ENCODE data around the gene GPX4. TPM values are rescaled to one million over a fixed set of nuclear protein-coding genes. Genes with fewer than 3 reads are reported as not detected.

The GPX4 gene, protein sequence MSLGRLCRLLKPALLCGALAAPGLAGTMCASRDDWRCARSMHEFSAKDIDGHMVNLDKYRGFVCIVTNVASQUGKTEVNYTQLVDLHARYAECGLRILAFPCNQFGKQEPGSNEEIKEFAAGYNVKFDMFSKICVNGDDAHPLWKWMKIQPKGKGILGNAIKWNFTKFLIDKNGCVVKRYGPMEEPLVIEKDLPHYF
- total RNA-seq (1,000 to 10,000 TPM; 1,153 to 1,773 TPM), polyA plus RNA-seq (ENCODE audit: insufficient read depth, low read depth, low replicate concordance) (1,893 TPM)
- long read RNA-seq, donor 1, transcript GPX4-204 (6 exons, 536 nt) = minor isoform, 5 of 135 reads
- long read RNA-seq, donor 1, transcript GPX4-201 (7 exons, 919 nt) = major isoform, 88 of 135 reads
- long read RNA-seq, donor 1, partial matches to known transcripts = 5 of 135 reads
- long read RNA-seq, donor 1, other reads (novel, unspliced or antisense) = 37 of 135 reads
- long read RNA-seq, donor 2, transcript GPX4-201 (7 exons, 919 nt) = major isoform, 43 of 56 reads
- long read RNA-seq, donor 2, partial matches to known transcripts = 0 of 56 reads
- long read RNA-seq, donor 2, other reads (novel, unspliced or antisense) = 10 of 56 reads

DNA sequence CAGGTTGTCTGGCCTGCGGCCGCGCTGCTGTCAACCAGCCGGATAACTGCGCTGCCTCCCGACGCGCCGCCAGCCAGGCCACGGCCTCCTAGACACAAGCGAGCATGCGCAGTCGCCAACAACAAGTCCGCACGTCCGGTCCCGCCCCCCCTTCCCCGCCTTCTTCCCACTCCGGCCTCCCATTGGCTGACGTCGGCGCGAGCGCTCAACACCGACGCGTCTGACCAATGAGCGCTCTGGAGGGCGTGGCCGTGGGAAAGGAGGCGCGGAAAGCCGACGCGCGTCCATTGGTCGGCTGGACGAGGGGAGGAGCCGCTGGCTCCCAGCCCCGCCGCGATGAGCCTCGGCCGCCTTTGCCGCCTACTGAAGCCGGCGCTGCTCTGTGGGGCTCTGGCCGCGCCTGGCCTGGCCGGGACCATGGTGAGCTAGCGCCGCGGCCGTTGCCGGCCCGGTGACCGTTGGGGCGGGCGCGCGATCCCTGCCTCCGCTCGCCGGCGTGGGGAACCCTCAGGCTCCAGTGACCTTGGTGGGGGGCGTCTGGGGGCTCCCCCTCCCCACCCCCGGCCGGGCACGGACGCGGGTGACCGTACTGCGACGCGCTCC lies at the start of gene GPX4:
Gene GPX4 (plus strand): TSS at position 287 of the 603 bp plus-strand sequence. CDS start 50 bp downstream, at position 337.
- Histone ChIP-seq H3K9me3 (no peaks in the 10 kb centered on the region), H3K4me1 (peaks cover 46% of the 10 kb centered on the region), H3K27ac (peak within 1 kb of the TSS; percentile 97 to 99), H3K36me3 (ENCODE audit: low read depth, missing control alignments) (no peaks in the 10 kb centered on the region), H3K27me3 (no peaks in the 10 kb centered on the region), H3K4me3 (peak within 1 kb of the TSS; percentile 88 to 89)
- TF ChIP-seq, protein P1, sequence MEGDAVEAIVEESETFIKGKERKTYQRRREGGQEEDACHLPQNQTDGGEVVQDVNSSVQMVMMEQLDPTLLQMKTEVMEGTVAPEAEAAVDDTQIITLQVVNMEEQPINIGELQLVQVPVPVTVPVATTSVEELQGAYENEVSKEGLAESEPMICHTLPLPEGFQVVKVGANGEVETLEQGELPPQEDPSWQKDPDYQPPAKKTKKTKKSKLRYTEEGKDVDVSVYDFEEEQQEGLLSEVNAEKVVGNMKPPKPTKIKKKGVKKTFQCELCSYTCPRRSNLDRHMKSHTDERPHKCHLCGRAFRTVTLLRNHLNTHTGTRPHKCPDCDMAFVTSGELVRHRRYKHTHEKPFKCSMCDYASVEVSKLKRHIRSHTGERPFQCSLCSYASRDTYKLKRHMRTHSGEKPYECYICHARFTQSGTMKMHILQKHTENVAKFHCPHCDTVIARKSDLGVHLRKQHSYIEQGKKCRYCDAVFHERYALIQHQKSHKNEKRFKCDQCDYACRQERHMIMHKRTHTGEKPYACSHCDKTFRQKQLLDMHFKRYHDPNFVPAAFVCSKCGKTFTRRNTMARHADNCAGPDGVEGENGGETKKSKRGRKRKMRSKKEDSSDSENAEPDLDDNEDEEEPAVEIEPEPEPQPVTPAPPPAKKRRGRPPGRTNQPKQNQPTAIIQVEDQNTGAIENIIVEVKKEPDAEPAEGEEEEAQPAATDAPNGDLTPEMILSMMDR (IDR thresholded peaks at IDR 0.05) = no peak
- TF ChIP-seq POLR2A (IDR thresholded peaks at IDR 0.05) = no peak
- DNase-seq = peak; percentile 99
- WGBS, 2 donors = 1% methylated on average over 15 to 70 of the region's 75 CpGs
- intact Hi-C loops (cut with DNase I; ENCODE audit: low total_unique reads) = no loop called here

DNA sequence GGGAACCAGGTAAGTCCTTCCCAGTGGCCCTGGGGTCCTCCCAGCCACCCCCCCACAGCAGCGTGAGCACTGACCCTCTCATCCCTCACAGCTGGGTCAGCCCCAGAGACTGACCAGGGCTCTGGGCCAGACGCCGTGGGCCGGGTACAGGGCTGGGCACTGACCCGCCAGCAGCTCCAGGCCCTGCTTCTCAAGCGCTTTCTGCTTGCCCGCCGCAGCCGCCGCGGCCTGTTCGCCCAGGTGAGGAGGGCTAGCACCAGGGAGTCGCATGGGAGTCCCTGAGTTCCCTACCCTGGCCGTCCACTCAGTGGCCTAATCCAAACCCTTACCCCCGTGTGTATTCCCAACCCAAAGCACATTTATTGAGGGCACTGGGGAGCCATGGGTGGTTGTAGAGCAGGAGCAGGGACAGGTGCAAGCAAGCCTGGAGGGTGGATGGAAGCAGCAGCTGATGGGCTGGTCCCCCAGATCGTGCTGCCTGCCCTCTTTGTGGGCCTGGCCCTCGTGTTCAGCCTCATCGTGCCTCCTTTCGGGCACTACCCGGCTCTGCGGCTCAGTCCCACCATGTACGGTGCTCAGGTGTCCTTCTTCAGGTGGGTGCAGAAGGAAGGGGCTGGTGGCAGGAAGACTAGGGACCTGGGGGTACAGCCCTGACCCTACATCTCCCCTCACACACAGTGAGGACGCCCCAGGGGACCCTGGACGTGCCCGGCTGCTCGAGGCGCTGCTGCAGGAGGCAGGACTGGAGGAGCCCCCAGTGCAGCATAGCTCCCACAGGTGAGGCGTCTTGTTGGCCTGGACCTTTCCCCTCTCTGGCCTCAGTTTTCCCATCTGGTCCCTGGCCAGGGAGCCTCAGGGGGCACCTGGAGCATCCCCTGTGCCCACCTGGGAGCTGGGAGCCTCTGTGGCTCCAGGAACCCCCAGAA lies 49.4 kb upstream of the GPX4 start:
- intact Hi-C loops (cut with DNase I; ENCODE audit: low total_unique reads) = no loop called here
- WGBS, 2 donors = 90 to 94% methylated on average over 18 to 27 of the region's 28 CpGs
- no peaks in the 10 kb centered on the region for H3K9me3 ChIP-seq
- H3K4me1 ChIP-seq = no peaks in the 10 kb centered on the region
- DNase-seq = no peak
- H3K27me3 ChIP-seq = no peaks in the 10 kb centered on the region
- H3K27ac ChIP-seq = no peak overlapping the region
- no peaks in the 10 kb centered on the region for H3K36me3 ChIP-seq (ENCODE audit: low read depth, missing control alignments)
- no peak overlapping the region for H3K4me3 ChIP-seq
- TF ChIP-seq POLR2A (IDR thresholded peaks at IDR 0.05) = no peak
- TF ChIP-seq, protein P1 (IDR thresholded peaks at IDR 0.05) = no peak

DNA sequence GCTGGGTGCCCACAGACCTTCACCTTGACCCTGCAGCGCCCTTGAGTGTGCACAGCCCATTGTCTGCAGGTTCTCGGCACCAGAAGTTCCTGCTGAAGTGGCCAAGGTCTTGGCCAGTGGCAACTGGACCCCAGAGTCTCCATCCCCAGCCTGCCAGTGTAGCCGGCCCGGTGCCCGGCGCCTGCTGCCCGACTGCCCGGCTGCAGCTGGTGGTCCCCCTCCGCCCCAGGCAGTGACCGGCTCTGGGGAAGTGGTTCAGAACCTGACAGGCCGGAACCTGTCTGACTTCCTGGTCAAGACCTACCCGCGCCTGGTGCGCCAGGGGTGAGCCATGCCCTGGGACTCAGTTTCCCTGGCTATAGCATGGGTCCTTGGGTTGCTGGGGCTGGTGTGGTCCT lies 48.8 kb upstream of the GPX4 start:
- TF ChIP-seq, protein P1 (IDR thresholded peaks at IDR 0.05) = no peak
- TF ChIP-seq POLR2A (IDR thresholded peaks at IDR 0.05) = no peak
- H3K4me1 ChIP-seq = no peaks in the 10 kb centered on the region
- 97 to 100% methylated on average over 3 to 14 of the region's 14 CpGs for WGBS, 2 donors
- intact Hi-C loops (cut with DNase I; ENCODE audit: low total_unique reads) = no loop called here
- no peak overlapping the region for H3K4me3 ChIP-seq
- H3K9me3 ChIP-seq = no peaks in the 10 kb centered on the region
- H3K27ac ChIP-seq = no peak overlapping the region
- H3K27me3 ChIP-seq = no peaks in the 10 kb centered on the region
- DNase-seq = no peak
- no peaks in the 10 kb centered on the region for H3K36me3 ChIP-seq (ENCODE audit: low read depth, missing control alignments)

DNA sequence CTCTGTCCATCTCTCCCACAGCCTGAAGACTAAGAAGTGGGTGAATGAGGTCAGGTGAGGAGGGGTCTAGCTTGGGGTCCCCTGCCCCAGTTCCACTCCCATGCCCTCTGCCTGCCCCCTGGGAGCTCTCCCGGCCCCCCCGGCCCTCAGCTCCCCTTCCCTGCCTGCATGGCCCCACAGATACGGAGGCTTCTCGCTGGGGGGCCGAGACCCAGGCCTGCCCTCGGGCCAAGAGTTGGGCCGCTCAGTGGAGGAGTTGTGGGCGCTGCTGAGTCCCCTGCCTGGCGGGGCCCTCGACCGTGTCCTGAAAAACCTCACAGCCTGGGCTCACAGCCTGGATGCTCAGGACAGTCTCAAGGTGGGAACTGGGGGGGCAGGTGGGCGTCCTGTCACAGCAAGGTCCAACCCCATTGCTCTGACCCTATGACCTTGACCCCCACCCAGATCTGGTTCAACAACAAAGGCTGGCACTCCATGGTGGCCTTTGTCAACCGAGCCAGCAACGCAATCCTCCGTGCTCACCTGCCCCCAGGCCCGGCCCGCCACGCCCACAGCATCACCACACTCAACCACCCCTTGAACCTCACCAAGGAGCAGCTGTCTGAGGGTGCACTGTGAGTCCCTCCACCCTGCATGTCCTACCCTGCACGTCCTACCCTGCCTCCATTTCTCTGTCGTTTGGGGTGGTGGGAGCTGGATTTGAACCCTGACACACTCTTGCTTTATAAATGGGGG lies 47.7 kb upstream of the GPX4 start:
- H3K27ac ChIP-seq = no peak overlapping the region
- H3K27me3 ChIP-seq = no peaks in the 10 kb centered on the region
- WGBS, 2 donors = 95 to 97% methylated on average over 13 to 20 of the region's 20 CpGs
- intact Hi-C loops (cut with DNase I; ENCODE audit: low total_unique reads) = no loop called here
- TF ChIP-seq, protein P1 (IDR thresholded peaks at IDR 0.05) = no peak
- H3K9me3 ChIP-seq = no peaks in the 10 kb centered on the region
- no peak overlapping the region for H3K4me3 ChIP-seq
- H3K36me3 ChIP-seq (ENCODE audit: low read depth, missing control alignments) = no peaks in the 10 kb centered on the region
- no peak for DNase-seq
- H3K4me1 ChIP-seq = no peaks in the 10 kb centered on the region

Measured in testis (tissue), 5 donors.